Fibroblast of mammary gland (primary cell): ENCODE measurements around the gene GUK1.

Source experiments
- DNase-seq: peaks from one replicate; pipeline ENCODE4 v3.0.0-alpha.2; 2010; ENCODE audit warnings: low read depth
- H3K4me3 ChIP-seq: 2 replicates; pipeline ENCODE4 v1.5.1; 2011; ENCODE audit warnings: low read depth, mild to moderate bottlenecking, low read length, moderate library complexity; ENCODE audit not compliant: control insufficient read depth
- CTCF ChIP-seq: conservative IDR thresholded peaks from 2 replicates; pipeline ENCODE4 v1.5.1; 2011; ENCODE audit warnings: low read depth, low read length, inconsistent platforms; ENCODE audit not compliant: control insufficient read depth, insufficient read depth

The GUK1 gene

GRCh38 chr1:228149406-228150119, 9.5 kb downstream of the GUK1 start, which contains the start of gene GJC2:
TSS of gene GJC2 (plus strand) at chr1:228149930. CDS start at chr1:228157759, 7,829 bp downstream.
- H3K4me3 ChIP-seq, result no peak within 1 kb of the TSS
- DNase-seq, result no peak
- TF ChIP-seq CTCF, result no peak

GRCh38 chr1:228150120-228150460, 10.0 kb downstream of the GUK1 start:
- DNase-seq, result no peak
- no peak overlapping the region for H3K4me3 ChIP-seq
- TF ChIP-seq CTCF, result no peak

- H3K4me3 ChIP-seq, result no peak overlapping the region
- TF ChIP-seq CTCF, result no peak
- DNase-seq, result peak; percentile 94
Observed at GRCh38 chr1:228150461-228151179, 10.5 kb downstream of the GUK1 start.

GRCh38 chr1:228151180-228151925, 11.3 kb downstream of the GUK1 start:
- DNase-seq, result no peak
- no peak overlapping the region for H3K4me3 ChIP-seq
- TF ChIP-seq CTCF, result no peak

- TF ChIP-seq CTCF, result no peak
- no peak overlapping the region for H3K4me3 ChIP-seq
- no peak for DNase-seq
Observed at GRCh38 chr1:228152097-228152917, 12.2 kb downstream of the GUK1 start.

- no peak for DNase-seq
- TF ChIP-seq CTCF, result no peak
- no peak overlapping the region for H3K4me3 ChIP-seq
Observed at GRCh38 chr1:228152918-228153258, 12.8 kb downstream of the GUK1 start.
